GM12878 (cell line): ENCODE measurements around the gene DDHD1. TPM values are rescaled to one million over a fixed set of nuclear protein-coding genes. Genes with fewer than 3 reads are reported as not detected.

Source experiments
- ATAC-seq: fragments of 200-7000 bp; cut with Tn5 transposase; 3 replicates; pipeline ENCODE4 v1.9.1; 2020; ENCODE audit warnings: mild to moderate bottlenecking, moderate library complexity
- BruUV-seq: library from RNA; stranded (reverse); fragments of 400-500 nt; replicated peaks from 2 replicates; lab custom pipeline; 2021; lab: Mats Ljungman, UMichigan
- CTCF ChIA-PET: fragments of 300-600 bp; sonication (Branson Sonifier 250); formaldehyde crosslinking; extraction: SDS; loops from one replicate; lab custom pipeline; 2021; ENCODE audit warnings: inconsistent platforms; lab: Yijun Ruan, JAX
- POLR2A ChIA-PET: fragments of 350-600 bp; formaldehyde crosslinking; extraction: SDS; loops from one replicate; lab custom pipeline; 2021; ENCODE audit warnings: inconsistent platforms; lab: Charles Lee
- RAD21 ChIA-PET: fragments of 300-600 bp; sonication (Branson Sonifier 250); formaldehyde crosslinking; loops from one replicate; lab custom pipeline; 2023; ENCODE audit warnings: antibody characterized with exemption; ENCODE audit not compliant: unreplicated experiment; lab: Charles Lee
- SMC1A ChIA-PET: fragments of 300-600 bp; sonication (Branson Sonifier 250); formaldehyde crosslinking; loops from one replicate; lab custom pipeline; 2023; ENCODE audit not compliant: unreplicated experiment, uncharacterized antibody; lab: Charles Lee
- DNase-seq: peaks from one replicate; pipeline ENCODE4 v3.0.0-alpha.2; 2011; ENCODE audit warnings: low read depth, low spot score
- FAIRE-seq: peaks from 3 replicates; lab custom pipeline; 2011; peaks lifted over from hg19 to GRCh38; lab: Jason Lieb, UNC
- H2AFZ ChIP-seq: 2 replicates; pipeline ENCODE4 v1.6.0; 2011; ENCODE audit warnings: low read depth, low read length, control low read depth; ENCODE audit not compliant: control insufficient read depth
- H3K27ac ChIP-seq: 2 replicates; pipeline ENCODE4 v1.5.1; 2011; ENCODE audit warnings: control low read depth; ENCODE audit not compliant: control insufficient read depth, insufficient read depth
- H3K27me3 ChIP-seq, 2 experiments: replicated peaks in 1 of 2; 2 replicates each; pipeline versions ENCODE4 v1.6.0 to v1.6.1; 2011; ENCODE audit warnings: low read length in 1 of 2; ENCODE audit not compliant: control insufficient read depth in 2 of 2, insufficient read depth in 2 of 2
- H3K36me3 ChIP-seq, 2 experiments: 2 replicates each; pipeline ENCODE4 v1.5.1; 2011; ENCODE audit warnings: low read length in 1 of 2; ENCODE audit not compliant: control insufficient read depth in 2 of 2, insufficient read depth in 2 of 2
- H3K4me1 ChIP-seq: 2 replicates; pipeline ENCODE4 v1.6.1; 2011; ENCODE audit warnings: mild to moderate bottlenecking, low read length, moderate library complexity, mixed read lengths; ENCODE audit not compliant: control insufficient read depth, insufficient read depth
- H3K4me2 ChIP-seq: 2 replicates; pipeline ENCODE4 v1.6.0; 2011; ENCODE audit warnings: control low read depth; ENCODE audit not compliant: control insufficient read depth, insufficient read depth
- H3K4me3 ChIP-seq: fragments of 200-600 bp; sonication (generic); 2 replicates; pipeline ENCODE4 v1.5.1; 2016
- H3K79me2 ChIP-seq: 2 replicates; pipeline ENCODE4 v1.6.0; 2011; ENCODE audit warnings: low read length; ENCODE audit not compliant: control insufficient read depth, insufficient read depth
- H3K9ac ChIP-seq: 2 replicates; pipeline ENCODE4 v1.8.0; 2011; ENCODE audit warnings: low read length, control low read depth, mixed read lengths; ENCODE audit not compliant: control insufficient read depth, insufficient read depth
- H3K9me3 ChIP-seq: replicated peaks from 3 replicates; pipeline ENCODE4 v1.5.1; 2011; ENCODE audit warnings: mild to moderate bottlenecking, low read length; ENCODE audit not compliant: control insufficient read depth, insufficient read depth
- H4K20me1 ChIP-seq: 2 replicates; pipeline ENCODE4 v1.6.0; 2011; ENCODE audit not compliant: control insufficient read depth, insufficient read depth
- ASH2L ChIP-seq: fragments of 300-600, 200-600 bp; sonication (generic); IDR thresholded peaks from 2 replicates; pipeline ENCODE4 v1.6.1; 2017; ENCODE audit warnings: low read depth, mild to moderate bottlenecking, borderline replicate concordance
- ATF3 ChIP-seq: IDR thresholded peaks from 2 replicates; pipeline ENCODE4 v1.6.1; 2011; ENCODE audit warnings: low read depth, mild to moderate bottlenecking, low read length, moderate library complexity, borderline replicate concordance; ENCODE audit errors: extremely low read depth
- BACH1 ChIP-seq: fragments of 450-650 bp; IDR thresholded peaks from 2 replicates; pipeline ENCODE4 v1.6.1; 2017; ENCODE audit warnings: mild to moderate bottlenecking, borderline replicate concordance
- EZH2 ChIP-seq: IDR thresholded peaks from 2 replicates; pipeline ENCODE4 v1.6.1; 2012; ENCODE audit warnings: low read depth, mild to moderate bottlenecking, control low read depth, inconsistent platforms, low read length, borderline replicate concordance; ENCODE audit not compliant: control insufficient read depth
- GABPA ChIP-seq: IDR thresholded peaks from 2 replicates; pipeline ENCODE4 v1.6.1; 2014; ENCODE audit warnings: antibody characterized with exemption, low read depth, mild to moderate bottlenecking, inconsistent platforms
- IRF4 ChIP-seq: IDR thresholded peaks from 2 replicates; pipeline ENCODE4 v1.6.1; 2011; ENCODE audit warnings: low read depth, low read length
- NFIC ChIP-seq: IDR thresholded peaks from 2 replicates; pipeline ENCODE4 v1.6.1; 2012; ENCODE audit warnings: low read depth, mild to moderate bottlenecking, inconsistent platforms, low read length, moderate library complexity
- NR2C1 ChIP-seq: fragments of 450-650 bp; IDR thresholded peaks from 2 replicates; pipeline ENCODE4 v1.6.1; 2017; ENCODE audit warnings: antibody characterized with exemption, mild to moderate bottlenecking, moderate library complexity
- SIN3A ChIP-seq: IDR thresholded peaks from 2 replicates; pipeline ENCODE4 v1.6.1; 2012; ENCODE audit warnings: low read depth, low read length, improper control_type of control experiment
- SUZ12 ChIP-seq: fragments of 200-600 bp; sonication (generic); IDR thresholded peaks from one replicate; pipeline ENCODE4 v1.6.1; 2018; ENCODE audit warnings: antibody characterized with exemption, mild to moderate bottlenecking; ENCODE audit not compliant: unreplicated experiment
- WRNIP1 ChIP-seq: IDR thresholded peaks from 2 replicates; pipeline ENCODE4 v1.6.1; 2011; ENCODE audit warnings: low read depth, low read length, improper control_type of control experiment, borderline replicate concordance
- ZSCAN29 ChIP-seq: fragments of 450-650 bp; IDR thresholded peaks from 2 replicates; pipeline ENCODE4 v1.6.1; 2017; ENCODE audit warnings: mild to moderate bottlenecking, moderate library complexity
- WGBS: methylation state at CpG from one replicate; pipeline ENCODE4 v1.1.6; 2016; ENCODE audit warnings: low lambda C conversion rate; ENCODE audit not compliant: insufficient replicate concordance, insufficient coverage; ENCODE audit errors: missing lambda C conversion rate; 5-methylcytosine and 5-hydroxymethylcytosine counted together
- in situ Hi-C: fragments of 300-500 bp; cut with MboI; formaldehyde crosslinking; loops from 9 replicates; pipeline ENCODE4 v1.14.3; 2018; ENCODE audit warnings: mixed read lengths
- intact Hi-C: fragments of 100-400 bp; cut with micrococcal nuclease; formaldehyde crosslinking; loops from one replicate; pipeline ENCODE4 v1.14.2; 2022; ENCODE audit not compliant: unreplicated experiment
- polyA plus RNA-seq, 11 experiments: library from polyadenylated mRNA; depleted of rRNA in 4 of 11; unstranded in 6 of 11; stranded (reverse) in 5 of 11; fragments of >200 nt; fragmentation: Nextera tagmentation in 4 of 11; fragmentation: Illumina TruSeq in 1 of 11; extraction: Ambion mirVana in 4 of 11; extraction: Trizol in 1 of 11; gene quantifications; 1 replicate in 1 of 11; 2 replicates in 10 of 11; pipeline versions ENCODE4 v1.2.1 to v1.2.3, GENCODE V29; 2011 to 2016; ENCODE audit warnings: inconsistent platforms in 2 of 11, missing spikeins in 2 of 11, low read depth in 1 of 11
- total RNA-seq, 4 experiments: library from RNA; depleted of rRNA in 3 of 4; stranded (reverse); fragments of >200 nt in 3 of 4; fragmentation: Illumina TruSeq in 1 of 4; extraction: Trizol in 1 of 4; gene quantifications; 2 replicates each; pipeline versions ENCODE4 v1.2.1 to v1.2.3, GENCODE V29; 2013 to 2021

Gene DDHD1
- total and polyA plus RNA-seq, 10 of the 15 experiments (the other 5 are each of a cell fraction or from before 2014, with no cell fraction given), result 7.7 to 52.3 (median 28.5) TPM

- ChIA-PET RAD21 (no interaction called here), CTCF (interaction anchor here (1.2 kb wide), 1 partner anchor 11 kb away, joined by 3 read pairs; no protein-coding TSS in a partner anchor), POLR2A (no interaction called here), SMC1A (no interaction called here)
- H3K4me3 ChIP-seq, result no peak overlapping the region
- intact Hi-C loops (no loop called here), in situ Hi-C loops (no loop called here)
- H3K4me2 ChIP-seq, result no peak overlapping the region
- DNase-seq (no peak), FAIRE-seq (no peak), ATAC-seq (no peak)
- H3K27ac ChIP-seq, result no peak overlapping the region
- H4K20me1 ChIP-seq, result no peaks in the 10 kb centered on the region
- H3K9ac ChIP-seq, result no peak overlapping the region
- BruUV-seq, result no TSS peak
- H3K79me2 ChIP-seq, result no peaks in the 10 kb centered on the region
- H3K27me3 ChIP-seq, result no peaks in the 10 kb centered on the region
- H3K4me1 ChIP-seq, result no peaks in the 10 kb centered on the region
- 37% methylated on average over 1 of the region's 1 CpG for WGBS
- no peak for TF ChIP-seq GABPA
- no peaks in the 10 kb centered on the region for H3K36me3 ChIP-seq
- H3K9me3 ChIP-seq, result no peaks in the 10 kb centered on the region
- H2AFZ ChIP-seq, result peak overlapping the region; percentile 28
Measured at GRCh38 chr14:52995998-52996397, 157.1 kb downstream of the DDHD1 start.

GRCh38 chr14:52992236-52992870 is 160.8 kb downstream of the DDHD1 start:
- in situ Hi-C loops, result no loop called here
- 95% methylated on average over 1 of the region's 1 CpG for WGBS
- Histone ChIP-seq H2AFZ (no peak overlapping the region), H3K27me3 (no peaks in the 10 kb centered on the region), H3K9ac (no peak overlapping the region), H3K4me1 (no peaks in the 10 kb centered on the region), H3K36me3 (no peaks in the 10 kb centered on the region), H3K4me3 (no peak overlapping the region), H3K79me2 (no peaks in the 10 kb centered on the region), H3K9me3 (no peaks in the 10 kb centered on the region), H3K4me2 (no peak overlapping the region), H4K20me1 (no peaks in the 10 kb centered on the region)
- ChIA-PET SMC1A (interaction anchor here (1.8 kb wide), 1 partner anchor 10 kb away, joined by 5 read pairs; no protein-coding TSS in a partner anchor), RAD21 (no interaction called here), CTCF (no interaction called here), POLR2A (no interaction called here)
- FAIRE-seq (no peak), ATAC-seq (no peak)
- intact Hi-C loops, result no loop called here
- TF ChIP-seq BACH1 (no peak), SIN3A (no peak), IRF4 (no peak), WRNIP1 (no peak), ASH2L (no peak), NFIC (no peak), SUZ12 (no peak), ZSCAN29 (no peak), NR2C1 (no peak), EZH2 (no peak), ATF3 (no peak)
- TF ChIP-seq, all 136 proteins: peak for 0
- DNase-seq, result no peak
- BruUV-seq, result no TSS peak
- H3K27ac ChIP-seq, result no peak overlapping the region
